SK-N-MC (cell line): ENCODE results near the gene CRLF2.
"Not testable (repeated sequence)": the region's sequence is repeated elsewhere in the genome, so short reads cannot be mapped to it uniquely, and the experiment has no call there.

Experiments used
- DNase-seq: peaks from one replicate; pipeline ENCODE4 v3.0.0-alpha.2; 2011; ENCODE audit warnings: low read depth, low spot score
- H3K27ac ChIP-seq: fragments of 200-600 bp; sonication (generic); 2 replicates; pipeline ENCODE4 v1.5.1; 2016; ENCODE audit warnings: mixed run types
- H3K36me3 ChIP-seq: fragments of 200-600 bp; sonication (generic); 2 replicates; pipeline ENCODE4 v1.6.1; 2017; ENCODE audit warnings: antibody characterized with exemption, low read length, mixed read lengths; ENCODE audit not compliant: insufficient read depth
- H3K4me3 ChIP-seq: fragments of 200-600 bp; sonication (generic); 2 replicates; pipeline ENCODE4 v1.5.1; 2016
- H3K9ac ChIP-seq: fragments of 200-600 bp; sonication (generic); 2 replicates; pipeline ENCODE4 v1.8.0; 2017; ENCODE audit warnings: mixed run types, mixed read lengths; ENCODE audit not compliant: insufficient read length
- H3K9me3 ChIP-seq: fragments of 200-600 bp; sonication (generic); 2 replicates; pipeline ENCODE4 v1.6.1; 2017; ENCODE audit warnings: low read depth, mild to moderate bottlenecking, antibody characterized with exemption, low read length, moderate library complexity, mixed read lengths
- EZH2 ChIP-seq: fragments of 200-600 bp; sonication (generic); IDR thresholded peaks from one replicate; pipeline ENCODE4 v1.6.1; 2017; ENCODE audit warnings: antibody characterized with exemption
- FOXP2 ChIP-seq: optimal IDR thresholded peaks from 2 replicates; pipeline ENCODE3; 2011; ENCODE audit warnings: mild to moderate bottlenecking, moderate library complexity; ENCODE audit not compliant: insufficient read depth; ENCODE audit errors: extremely low read length, control extremely low read depth
- POLR2AphosphoS5 ChIP-seq: IDR thresholded peaks from 2 replicates; pipeline ENCODE4 v1.6.1; 2012; ENCODE audit warnings: mild to moderate bottlenecking, low read depth, low read length, borderline replicate concordance

Gene CRLF2

GRCh38 chrX:1242891-1243402 is 30.5 kb upstream of the CRLF2 start:
- Histone ChIP-seq H3K9ac (no peak overlapping the region), H3K9me3 (no peaks in the 10 kb centered on the region), H3K36me3 (no peaks in the 10 kb centered on the region), H3K27ac (no peak overlapping the region), H3K4me3 (no peak overlapping the region)
- TF ChIP-seq EZH2, result no peak
- TF ChIP-seq FOXP2, result no peak
- TF ChIP-seq POLR2AphosphoS5, result no peak
- DNase-seq, result no peak

- DNase-seq, H3K36me3 ChIP-seq, H3K9ac ChIP-seq, H3K27ac ChIP-seq, H3K9me3 ChIP-seq, H3K4me3 ChIP-seq: not testable (repeated sequence)
Measured at GRCh38 chrX:1240551-1240950, 28.1 kb upstream of the CRLF2 start.

GRCh38 chrX:1239681-1240142 is 27.3 kb upstream of the CRLF2 start:
- Histone ChIP-seq H3K9ac (no peak overlapping the region), H3K27ac (no peak overlapping the region), H3K4me3 (no peak overlapping the region), H3K9me3 (no peaks in the 10 kb centered on the region), H3K36me3 (no peaks in the 10 kb centered on the region)
- no peak for TF ChIP-seq EZH2
- TF ChIP-seq FOXP2, result no peak
- TF ChIP-seq POLR2AphosphoS5, result no peak
- no peak for DNase-seq

GRCh38 chrX:1231850-1232465 is 19.5 kb upstream of the CRLF2 start:
- no peak overlapping the region for H3K9ac ChIP-seq
- no peaks in the 10 kb centered on the region for H3K36me3 ChIP-seq
- TF ChIP-seq POLR2AphosphoS5 (no peak), EZH2 (no peak), FOXP2 (no peak)
- H3K9me3 ChIP-seq, result no peaks in the 10 kb centered on the region
- DNase-seq, result no peak
- no peak overlapping the region for H3K4me3 ChIP-seq
- H3K27ac ChIP-seq, result no peak overlapping the region

- not testable (repeated sequence) for DNase-seq, H3K9ac ChIP-seq, H3K4me3 ChIP-seq, H3K27ac ChIP-seq, H3K9me3 ChIP-seq, H3K36me3 ChIP-seq
Measured at GRCh38 chrX:1228101-1228500, 15.7 kb upstream of the CRLF2 start.

- no peak for DNase-seq
- Histone ChIP-seq H3K36me3 (no peaks in the 10 kb centered on the region), H3K9me3 (no peaks in the 10 kb centered on the region), H3K9ac (no peak overlapping the region), H3K27ac (no peak overlapping the region), H3K4me3 (no peak overlapping the region)
- TF ChIP-seq FOXP2, result no peak
Measured at GRCh38 chrX:1226249-1226648, 13.8 kb upstream of the CRLF2 start.

- H3K9me3 ChIP-seq, result no peaks in the 10 kb centered on the region
- no peak overlapping the region for H3K4me3 ChIP-seq
- DNase-seq, result no peak
- H3K27ac ChIP-seq, result no peak overlapping the region
- no peak for TF ChIP-seq FOXP2
- TF ChIP-seq EZH2, result no peak
- TF ChIP-seq POLR2AphosphoS5, result no peak
- no peak overlapping the region for H3K9ac ChIP-seq
- no peaks in the 10 kb centered on the region for H3K36me3 ChIP-seq
Measured at GRCh38 chrX:1224954-1225353, 12.5 kb upstream of the CRLF2 start.

- Histone ChIP-seq H3K9me3 (no peaks in the 10 kb centered on the region), H3K36me3 (no peaks in the 10 kb centered on the region), H3K9ac (no peak overlapping the region), H3K4me3 (no peak overlapping the region), H3K27ac (no peak overlapping the region)
- no peak for DNase-seq
- TF ChIP-seq EZH2 (no peak), FOXP2 (no peak), POLR2AphosphoS5 (no peak)
Measured at GRCh38 chrX:1223242-1223600, 10.8 kb upstream of the CRLF2 start.

GRCh38 chrX:1222531-1223241 is 10.2 kb upstream of the CRLF2 start:
- no peak overlapping the region for H3K27ac ChIP-seq
- H3K36me3 ChIP-seq, result no peaks in the 10 kb centered on the region
- DNase-seq, result no peak
- no peaks in the 10 kb centered on the region for H3K9me3 ChIP-seq
- H3K9ac ChIP-seq, result no peak overlapping the region
- H3K4me3 ChIP-seq, result no peak overlapping the region
- no peak for TF ChIP-seq FOXP2
- no peak for TF ChIP-seq EZH2
- TF ChIP-seq POLR2AphosphoS5, result no peak
